ENCODE data around the gene IGSF9. TPM values are rescaled to one million over a fixed set of nuclear protein-coding genes. Genes with fewer than 3 reads are reported as not detected.

Gene IGSF9
- polyA plus RNA-seq, 1 experiment: not detected

DNA sequence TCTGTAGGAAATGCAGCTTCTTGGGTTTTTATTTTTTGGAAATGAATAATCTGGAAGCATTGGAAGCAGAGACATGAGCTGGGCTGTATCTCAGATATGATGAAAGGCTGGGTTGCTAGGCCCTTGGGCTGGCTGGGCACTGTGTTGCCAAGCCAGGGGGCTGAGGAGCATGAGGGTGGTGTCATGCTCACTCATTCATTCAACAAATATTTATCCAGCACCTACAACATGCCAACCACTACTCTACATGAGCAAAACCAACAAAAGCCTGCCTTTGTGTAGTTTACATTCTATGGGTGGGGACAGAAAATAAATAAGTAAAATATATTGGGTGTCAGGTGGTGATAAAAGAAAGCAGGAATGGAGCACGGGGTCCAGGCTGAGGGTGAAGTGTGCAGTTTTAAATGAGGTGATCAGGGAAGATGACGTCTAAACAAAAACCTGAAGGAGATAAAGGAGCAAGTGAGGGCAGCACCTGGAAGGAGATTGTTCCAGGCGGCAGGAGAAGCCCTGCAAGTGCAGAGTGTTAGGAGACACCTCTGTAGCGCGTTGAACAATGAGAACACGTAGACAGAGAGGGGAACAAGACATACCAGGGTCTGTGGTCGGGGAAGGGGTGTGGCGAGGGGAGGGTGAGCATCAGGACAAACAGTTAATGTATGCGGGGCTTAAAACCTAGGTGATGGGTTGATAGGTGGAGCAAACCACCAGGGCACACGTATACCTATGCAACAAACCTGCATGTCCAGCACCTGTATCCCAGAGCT, 31.0 kb downstream of the IGSF9 start:
- Histone ChIP-seq H3K27me3 (ENCODE audit: control insufficient read depth, insufficient read depth, low read length) (no peaks in the 10 kb centered on the region), H3K4me3 (ENCODE audit: low read depth, low read length) (no peak overlapping the region), H3K36me3 (ENCODE audit: control insufficient read depth, insufficient read depth, low read length) (peaks cover 14% of the 10 kb centered on the region)
- ChIA-PET POLR2A (interaction anchor here (0.7 kb wide), 1 partner anchor 172 kb away, joined by 3 read pairs; no protein-coding TSS in a partner anchor), CTCF (interaction anchor here (0.8 to 4.3 kb wide), 4 partner anchors 12 to 124 kb away, joined by 3 to 22 read pairs (median 3); no protein-coding TSS in a partner anchor)
- TF ChIP-seq, protein P1, sequence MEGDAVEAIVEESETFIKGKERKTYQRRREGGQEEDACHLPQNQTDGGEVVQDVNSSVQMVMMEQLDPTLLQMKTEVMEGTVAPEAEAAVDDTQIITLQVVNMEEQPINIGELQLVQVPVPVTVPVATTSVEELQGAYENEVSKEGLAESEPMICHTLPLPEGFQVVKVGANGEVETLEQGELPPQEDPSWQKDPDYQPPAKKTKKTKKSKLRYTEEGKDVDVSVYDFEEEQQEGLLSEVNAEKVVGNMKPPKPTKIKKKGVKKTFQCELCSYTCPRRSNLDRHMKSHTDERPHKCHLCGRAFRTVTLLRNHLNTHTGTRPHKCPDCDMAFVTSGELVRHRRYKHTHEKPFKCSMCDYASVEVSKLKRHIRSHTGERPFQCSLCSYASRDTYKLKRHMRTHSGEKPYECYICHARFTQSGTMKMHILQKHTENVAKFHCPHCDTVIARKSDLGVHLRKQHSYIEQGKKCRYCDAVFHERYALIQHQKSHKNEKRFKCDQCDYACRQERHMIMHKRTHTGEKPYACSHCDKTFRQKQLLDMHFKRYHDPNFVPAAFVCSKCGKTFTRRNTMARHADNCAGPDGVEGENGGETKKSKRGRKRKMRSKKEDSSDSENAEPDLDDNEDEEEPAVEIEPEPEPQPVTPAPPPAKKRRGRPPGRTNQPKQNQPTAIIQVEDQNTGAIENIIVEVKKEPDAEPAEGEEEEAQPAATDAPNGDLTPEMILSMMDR (IDR thresholded peaks at IDR 0.05; ENCODE audit: insufficient read depth, low read depth, low read length): no peak
- DNase-seq (ENCODE audit: low read depth): no peak

GRCh38 chr1:159913451-159914192, 31.8 kb downstream of the IGSF9 start:
- no peak for DNase-seq (ENCODE audit: low read depth)
- CTCF ChIA-PET: interaction anchor here (0.8 to 1.0 kb wide), 2 partner anchors 22 to 123 kb away, joined by 3 to 5 read pairs; no protein-coding TSS in a partner anchor
- peaks cover 6% of the 10 kb centered on the region for H3K36me3 ChIP-seq (ENCODE audit: control insufficient read depth, insufficient read depth, low read length)
- POLR2A ChIA-PET: interaction anchor here (0.7 kb wide), 1 partner anchor 173 kb away, joined by 3 read pairs; no protein-coding TSS in a partner anchor
- TF ChIP-seq, protein P1 (IDR thresholded peaks at IDR 0.05; ENCODE audit: insufficient read depth, low read depth, low read length): no peak
- no peaks in the 10 kb centered on the region for H3K27me3 ChIP-seq (ENCODE audit: control insufficient read depth, insufficient read depth, low read length)
- H3K4me3 ChIP-seq (ENCODE audit: low read depth, low read length): no peak overlapping the region

DNA sequence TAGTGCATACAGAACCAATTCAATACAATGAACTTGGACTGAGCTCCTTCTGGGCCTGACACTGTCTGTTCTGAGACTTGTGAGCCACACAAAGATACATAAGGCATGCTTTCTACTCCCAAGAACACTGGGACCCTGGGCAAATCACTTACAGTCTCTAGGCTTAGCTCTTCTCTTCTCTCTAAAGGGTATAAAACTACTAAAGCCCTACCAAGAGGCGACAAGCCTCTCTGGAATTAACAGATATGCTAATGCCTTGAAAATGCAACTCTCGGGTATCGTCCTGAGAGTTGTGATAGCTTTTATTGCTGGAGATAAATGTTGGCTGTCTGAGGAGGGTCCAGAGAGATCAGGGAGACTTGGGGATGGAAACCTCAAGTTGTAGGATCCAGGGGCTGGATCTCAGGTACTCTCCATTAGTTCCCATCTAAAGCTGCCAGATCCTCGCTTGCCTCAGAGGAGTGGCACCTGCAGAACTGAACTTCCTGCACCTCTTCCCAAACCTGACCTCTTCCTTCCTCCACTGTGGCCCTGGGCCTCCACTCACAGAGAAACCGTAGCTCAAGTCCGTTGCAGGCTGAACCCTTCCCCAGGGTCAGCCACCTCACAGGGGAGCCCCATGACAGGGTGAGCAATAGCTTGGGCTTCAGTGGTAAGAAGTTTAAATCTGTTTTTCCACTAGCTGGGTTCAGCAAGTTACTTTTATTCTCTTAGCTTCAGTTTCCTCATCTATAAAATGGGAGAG, 33.9 kb downstream of the IGSF9 start:
- TF ChIP-seq, protein P1 (IDR thresholded peaks at IDR 0.05; ENCODE audit: insufficient read depth, low read depth, low read length): no peak
- no peaks in the 10 kb centered on the region for H3K27me3 ChIP-seq (ENCODE audit: control insufficient read depth, insufficient read depth, low read length)
- POLR2A ChIA-PET: no interaction called here
- no peak for DNase-seq (ENCODE audit: low read depth)
- no peaks in the 10 kb centered on the region for H3K36me3 ChIP-seq (ENCODE audit: control insufficient read depth, insufficient read depth, low read length)
- H3K4me3 ChIP-seq (ENCODE audit: low read depth, low read length): no peak overlapping the region
- CTCF ChIA-PET: interaction anchor here (0.5 to 1.1 kb wide), 6 partner anchors 9 to 356 kb away, joined by 3 to 5 read pairs (median 4); no protein-coding TSS in a partner anchor

DNA sequence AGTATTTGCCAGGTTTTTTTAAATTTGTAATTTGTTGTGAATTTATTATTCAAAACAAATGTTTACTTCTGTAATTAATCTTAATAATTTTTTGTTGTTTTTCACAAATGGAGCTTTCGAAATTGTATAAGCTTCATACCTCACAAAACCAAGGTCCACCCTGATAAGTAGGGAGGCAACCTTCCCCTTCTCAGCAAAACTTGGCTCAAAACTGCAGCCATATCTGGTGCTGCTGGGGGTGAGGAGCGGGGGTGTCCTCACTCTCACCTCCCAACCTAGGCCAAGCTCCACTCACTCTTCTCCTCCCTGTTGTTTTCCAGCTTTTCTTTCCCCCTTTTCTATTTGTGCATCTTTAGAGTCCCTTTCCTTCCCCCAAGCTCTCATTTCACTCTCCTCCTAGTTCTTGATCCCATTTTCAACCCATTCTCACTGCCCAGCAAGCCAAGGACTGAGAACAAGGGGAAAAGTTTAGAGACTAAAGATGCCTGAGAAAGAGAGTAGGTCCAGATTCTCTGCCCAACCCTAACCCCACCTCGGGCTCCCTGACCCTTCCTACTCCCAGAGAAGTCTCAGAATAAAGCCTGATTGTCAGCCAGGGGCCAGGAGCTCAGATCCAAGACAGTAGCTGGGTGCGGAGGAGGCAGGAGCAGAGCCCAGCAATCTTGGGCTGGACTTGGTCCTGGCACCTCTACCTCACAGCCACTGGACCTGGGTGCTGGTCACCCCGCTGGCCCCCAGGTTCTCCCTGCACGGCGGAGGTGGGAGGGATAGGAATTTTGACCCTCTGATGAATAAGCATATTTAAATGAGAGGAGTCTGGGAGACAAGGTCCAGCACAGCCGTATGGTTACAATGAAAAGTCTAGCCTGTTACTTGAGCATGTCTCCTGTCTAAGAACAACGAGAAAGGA, 37.1 kb downstream of the IGSF9 start:
- POLR2A ChIA-PET: no interaction called here
- no peaks in the 10 kb centered on the region for H3K36me3 ChIP-seq (ENCODE audit: control insufficient read depth, insufficient read depth, low read length)
- TF ChIP-seq, protein P1 (IDR thresholded peaks at IDR 0.05; ENCODE audit: insufficient read depth, low read depth, low read length): no peak
- H3K27me3 ChIP-seq (ENCODE audit: control insufficient read depth, insufficient read depth, low read length): no peaks in the 10 kb centered on the region
- no peak overlapping the region for H3K4me3 ChIP-seq (ENCODE audit: low read depth, low read length)
- CTCF ChIA-PET: interaction anchor here (0.8 to 1.5 kb wide), 3 partner anchors 17 to 99 kb away, joined by 4 read pairs; no protein-coding TSS in a partner anchor
- no peak for DNase-seq (ENCODE audit: low read depth)

Measured in BJ (cell line).